Stimulated activated CD4-positive, alpha-beta T cell treated with anti-CD3 and anti-CD28 coated beads, Interleukin-4, amount 100 ng/mL, for 48 hours (primary cell): ENCODE measurements around the gene MRPL28.
A peak's percentile ranks its signal among the peaks of the same experiment; 100 is the strongest.
"Not testable (repeated sequence)": the region's sequence is repeated elsewhere in the genome, so short reads cannot be mapped to it uniquely, and the experiment has no call there.

Experiments used
- DNase-seq, 2 donors: peaks; one replicate each; pipeline ENCODE4 v3.0.0-alpha.2; 2020; ENCODE audit warnings: low read depth in 2 of 2

The MRPL28 gene

DNA sequence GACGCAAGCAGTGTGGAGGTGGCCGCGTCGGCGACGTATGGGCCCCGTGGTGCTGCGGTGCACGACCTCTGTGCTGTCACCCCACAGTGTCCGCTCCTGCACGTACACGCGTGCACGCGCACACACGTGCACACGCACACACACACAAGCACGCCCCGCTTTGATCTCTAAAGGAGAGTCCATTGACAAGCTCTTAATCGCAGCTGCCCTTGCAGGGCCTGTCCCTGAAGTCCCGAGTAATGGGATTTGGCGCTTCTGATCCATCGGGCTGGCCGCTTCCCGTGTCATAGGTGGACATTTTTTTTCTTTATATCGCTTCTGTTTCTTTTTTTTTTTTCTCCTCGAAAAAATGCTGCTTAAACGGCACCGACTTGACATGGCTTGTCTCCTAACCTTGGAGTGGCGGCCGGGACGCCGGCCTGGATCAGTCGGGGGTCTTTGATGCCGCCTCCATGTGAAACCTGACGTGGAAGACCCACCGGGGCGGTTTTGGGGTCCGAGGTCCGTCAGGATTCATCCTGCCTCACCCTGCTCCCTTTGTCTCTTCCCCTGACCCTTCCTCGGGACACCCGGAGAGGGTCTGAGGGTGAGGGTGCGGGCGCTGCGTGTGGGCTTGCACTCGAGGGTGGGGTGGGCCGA, 9.5 kb downstream of the MRPL28 start:
- no peak for DNase-seq

- no peak for DNase-seq
These were observed 10.3 kb downstream of the MRPL28 start for GRCh38 chr16:359871-360697.

DNA sequence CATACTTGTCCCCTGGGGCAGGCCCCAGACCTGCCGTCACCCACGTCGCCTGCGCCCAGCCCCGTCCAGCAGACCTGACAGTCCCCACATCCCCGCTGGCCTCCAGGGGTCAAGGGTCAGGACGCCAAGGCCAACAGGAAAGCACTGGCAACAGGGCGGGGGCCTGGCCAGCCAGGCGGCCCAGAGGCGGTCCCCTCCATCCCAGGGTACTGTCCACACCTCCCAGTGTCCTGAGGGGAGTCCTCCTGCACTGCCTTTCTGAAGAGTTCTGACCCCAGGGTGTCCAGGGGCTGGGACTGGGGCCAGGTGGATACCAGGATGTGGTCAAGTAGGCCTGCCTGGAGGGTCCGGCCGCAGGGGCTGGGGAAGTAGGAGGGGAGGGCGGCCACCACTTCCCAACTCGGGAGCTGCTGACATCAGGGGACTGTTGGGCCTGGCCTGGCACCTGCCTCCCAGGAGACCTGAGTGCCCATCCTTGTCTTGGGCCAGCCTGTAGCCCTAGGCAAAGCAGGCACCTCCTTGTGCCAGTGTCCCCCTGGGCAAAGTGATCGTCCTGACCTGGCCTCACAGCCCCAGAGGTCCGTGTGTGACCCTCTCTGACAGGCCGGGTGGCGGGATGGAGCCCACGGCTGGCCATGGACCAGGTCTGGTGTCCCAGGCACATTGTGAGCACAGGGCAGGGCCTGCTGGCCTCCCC, 11.1 kb downstream of the MRPL28 start:
- no peak for DNase-seq

- DNase-seq, result no peak
These were observed 13.6 kb downstream of the MRPL28 start for GRCh38 chr16:356741-357140.

DNA sequence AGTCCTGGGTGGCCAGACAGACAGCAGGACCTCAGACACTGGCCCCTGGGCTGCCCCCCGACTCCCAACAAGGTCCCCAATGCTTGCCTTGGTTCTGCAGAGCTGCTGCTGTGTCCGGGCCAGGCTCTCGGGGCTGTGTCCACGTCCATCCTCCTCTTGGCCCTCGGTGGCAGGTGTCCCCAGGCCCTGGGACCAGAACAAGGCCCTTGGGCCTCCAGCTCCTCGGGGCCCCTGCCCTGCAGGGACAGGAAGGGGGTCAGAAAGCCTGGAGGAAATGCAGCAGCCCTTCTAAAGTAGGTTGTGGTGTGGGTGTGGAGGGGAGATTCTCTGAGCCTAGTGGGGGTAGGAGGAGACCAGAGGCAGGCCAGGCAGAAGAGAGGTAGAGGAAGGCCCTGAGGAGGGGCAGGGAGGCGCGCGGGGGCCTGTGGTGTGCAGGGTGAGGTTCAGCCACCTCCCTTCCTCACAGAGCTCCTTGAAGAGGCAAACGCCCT, 15.3 kb downstream of the MRPL28 start:
- no peak for DNase-seq

DNA sequence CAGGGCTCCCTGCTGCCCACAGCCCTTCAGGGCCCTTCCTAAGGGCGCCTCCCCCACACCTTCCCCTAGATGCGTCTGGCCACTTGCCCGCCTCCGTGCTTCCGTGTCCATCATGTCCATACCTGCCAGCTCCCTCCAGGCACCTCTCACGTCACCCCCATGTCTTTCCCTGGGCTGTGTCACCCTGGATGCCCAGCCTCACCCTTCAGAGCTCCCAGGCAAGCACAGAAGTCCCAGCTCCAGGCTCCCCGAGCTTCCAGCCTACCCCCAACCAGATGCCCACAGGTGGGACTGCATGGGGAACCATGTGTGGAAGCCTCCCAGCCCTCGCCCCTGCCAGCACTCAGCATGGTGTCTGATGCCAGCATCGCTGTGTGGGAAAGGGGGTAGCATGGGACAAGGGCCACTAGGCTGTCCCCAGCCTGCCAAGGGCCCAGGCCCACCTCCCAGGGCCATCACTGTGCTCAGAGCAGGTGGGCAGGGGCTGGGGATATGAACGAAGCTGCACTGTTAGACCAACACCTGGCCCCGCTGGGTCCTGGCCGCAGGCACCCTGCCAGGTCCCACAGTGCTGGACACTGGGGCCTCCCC, 16.0 kb downstream of the MRPL28 start:
- no peak for DNase-seq

- no peak for DNase-seq
These were observed 16.7 kb downstream of the MRPL28 start for GRCh38 chr16:353404-354290.

DNA sequence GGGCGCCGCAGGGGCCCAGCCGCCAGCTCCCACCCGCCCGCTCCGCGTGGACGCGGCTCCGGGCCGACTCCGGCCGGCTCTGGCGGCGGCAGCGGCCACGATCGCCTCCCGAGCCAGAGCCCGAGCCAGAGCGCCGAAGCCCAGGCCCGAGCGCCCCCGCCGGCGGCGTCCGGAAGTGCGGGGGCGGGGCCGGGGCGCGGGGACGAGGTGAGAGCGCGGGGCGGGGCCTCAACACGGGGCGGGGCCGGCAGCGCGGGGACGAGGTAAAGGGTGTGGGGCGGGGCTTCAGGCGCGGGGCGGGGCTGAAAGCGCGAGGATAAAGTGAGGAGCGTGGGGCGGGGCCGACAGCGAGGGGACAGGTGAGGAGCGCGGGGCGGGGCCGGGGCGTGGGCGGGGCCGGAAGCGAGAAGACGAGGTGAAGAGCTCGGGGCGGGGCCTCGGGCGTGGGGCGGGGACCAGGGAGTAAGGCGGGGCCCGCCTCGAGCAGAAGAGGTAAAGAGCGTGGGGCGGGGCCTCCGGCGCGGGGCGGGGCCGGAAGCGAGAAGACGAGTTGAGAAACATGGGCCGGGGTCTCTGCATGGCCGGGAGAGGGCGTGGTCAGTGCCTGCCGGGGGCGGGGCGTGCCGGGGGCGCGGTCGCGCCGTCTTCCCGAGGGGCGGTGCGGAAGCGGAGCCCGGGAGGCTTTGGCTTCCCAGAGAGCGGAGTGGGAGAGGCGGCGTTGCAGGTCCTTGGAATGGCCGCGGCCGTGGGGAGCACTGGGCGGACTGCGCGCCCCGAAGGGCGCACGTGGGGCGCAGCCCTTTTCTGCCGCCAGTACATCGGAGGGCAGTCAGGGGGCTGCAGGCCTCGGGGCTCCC, 17.6 kb downstream of the MRPL28 start, which contains the start of gene AXIN1:
AXIN1 (minus strand) TSS at position 177 of the 857 bp plus-strand sequence. CDS start 5,698 bp downstream, outside the sequence.
- peak; percentile 100 for DNase-seq

GRCh38 chr16:351804-352520, 18.4 kb downstream of the MRPL28 start:
- DNase-seq, result no peak

- no peak for DNase-seq
These were observed 20.1 kb downstream of the MRPL28 start for GRCh38 chr16:350203-350602.

- DNase-seq, result no peak
These were observed 21.1 kb downstream of the MRPL28 start for GRCh38 chr16:349211-349610.

DNA sequence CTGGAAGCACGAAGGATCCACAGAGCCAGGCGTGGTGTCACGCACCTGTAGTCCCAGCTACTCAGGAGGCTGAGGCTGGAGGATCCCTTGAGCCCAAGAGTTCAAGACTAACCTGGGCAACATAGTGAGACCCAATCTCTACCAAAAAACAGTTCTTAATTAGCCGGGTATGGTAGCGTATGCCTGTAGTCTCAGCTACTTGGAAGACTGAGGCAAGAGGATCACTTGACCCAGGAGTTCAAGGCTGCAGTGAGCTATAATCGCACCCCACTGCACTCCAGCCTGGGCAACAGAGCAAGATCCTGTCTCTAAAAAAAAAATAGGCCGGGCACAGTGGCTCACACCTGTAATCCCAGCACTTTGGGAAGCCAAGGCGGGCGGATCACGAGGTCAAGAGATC, 21.8 kb downstream of the MRPL28 start:
- not testable (repeated sequence) for DNase-seq

- DNase-seq, result no peak
These were observed 23.1 kb downstream of the MRPL28 start for GRCh38 chr16:347203-347602.

DNA sequence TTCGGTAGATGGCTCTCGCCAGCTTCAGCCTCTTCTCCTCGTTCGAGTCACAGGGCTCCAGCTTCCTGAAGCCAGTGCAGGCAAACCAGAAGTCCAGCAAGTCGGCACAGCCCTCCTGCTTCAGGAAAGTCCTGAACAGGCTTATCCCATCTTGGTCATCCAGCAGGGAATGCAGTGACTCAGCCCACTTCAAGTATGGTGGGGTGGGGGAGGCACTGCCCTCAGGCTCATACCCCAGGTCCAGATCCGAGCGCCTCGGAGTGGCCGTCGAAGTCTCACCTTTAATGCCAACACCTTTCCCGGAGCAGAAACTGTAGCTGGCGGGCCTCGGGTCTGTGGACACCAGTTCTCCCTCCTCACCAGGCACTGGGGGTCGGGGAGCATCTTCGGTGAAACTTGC, 23.8 kb downstream of the MRPL28 start:
- no peak for DNase-seq

- no peak for DNase-seq
These were observed 24.6 kb downstream of the MRPL28 start for GRCh38 chr16:345772-346171.

DNA sequence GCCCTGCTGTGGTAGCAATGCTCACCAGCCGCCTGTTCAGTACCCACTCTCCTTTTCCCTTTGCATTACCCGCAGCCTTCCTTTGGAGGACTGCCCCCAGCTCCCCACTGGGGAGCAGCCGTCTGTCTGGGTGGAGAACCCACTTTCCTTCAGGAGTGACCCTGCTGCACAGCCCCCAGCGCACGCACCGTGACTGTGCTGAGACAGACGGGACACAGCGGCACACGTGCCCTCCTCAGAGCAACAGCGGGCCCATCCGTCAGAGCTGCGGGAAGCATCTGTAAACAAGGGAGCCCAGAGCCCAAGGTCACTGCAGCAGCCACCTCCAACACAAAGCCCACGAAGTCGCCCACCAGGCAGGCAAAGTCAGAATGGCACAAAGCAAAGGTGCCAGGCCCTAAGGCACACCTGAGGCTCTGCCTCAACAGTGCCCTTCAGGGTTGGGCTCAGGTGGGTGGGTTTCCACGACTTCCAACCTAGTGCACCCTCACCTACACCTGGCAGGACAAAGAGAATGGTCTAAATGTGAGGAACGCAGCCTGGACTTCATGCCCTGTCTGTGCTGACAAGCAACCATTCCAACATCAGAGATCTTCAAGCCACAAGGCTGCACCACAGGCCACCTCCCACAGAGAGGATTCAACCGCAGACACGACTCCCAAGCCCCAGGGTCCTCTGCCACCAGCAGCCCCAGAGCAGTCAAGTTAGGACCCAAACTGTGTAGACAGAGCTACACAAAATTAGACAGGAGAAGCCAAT, 27.7 kb downstream of the MRPL28 start:
- no peak for DNase-seq

DNA sequence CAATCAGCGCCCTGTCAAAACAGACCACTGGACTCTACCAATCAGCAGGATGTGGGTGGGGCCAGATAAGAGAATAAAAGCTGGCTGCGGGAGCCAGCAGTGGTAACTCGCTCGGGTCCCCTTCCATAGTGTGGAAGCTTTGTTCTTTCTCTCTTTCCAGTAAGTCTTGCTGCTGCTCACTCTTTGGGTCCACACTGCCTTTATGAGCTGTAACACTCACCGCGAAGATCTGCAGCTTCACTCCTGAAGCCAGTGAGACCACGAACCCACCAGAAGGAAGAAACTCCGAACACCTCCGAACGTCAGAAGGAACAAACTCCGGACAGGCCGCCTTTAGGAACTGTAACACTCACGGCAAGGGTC, 28.4 kb downstream of the MRPL28 start:
- not testable (repeated sequence) for DNase-seq

DNA sequence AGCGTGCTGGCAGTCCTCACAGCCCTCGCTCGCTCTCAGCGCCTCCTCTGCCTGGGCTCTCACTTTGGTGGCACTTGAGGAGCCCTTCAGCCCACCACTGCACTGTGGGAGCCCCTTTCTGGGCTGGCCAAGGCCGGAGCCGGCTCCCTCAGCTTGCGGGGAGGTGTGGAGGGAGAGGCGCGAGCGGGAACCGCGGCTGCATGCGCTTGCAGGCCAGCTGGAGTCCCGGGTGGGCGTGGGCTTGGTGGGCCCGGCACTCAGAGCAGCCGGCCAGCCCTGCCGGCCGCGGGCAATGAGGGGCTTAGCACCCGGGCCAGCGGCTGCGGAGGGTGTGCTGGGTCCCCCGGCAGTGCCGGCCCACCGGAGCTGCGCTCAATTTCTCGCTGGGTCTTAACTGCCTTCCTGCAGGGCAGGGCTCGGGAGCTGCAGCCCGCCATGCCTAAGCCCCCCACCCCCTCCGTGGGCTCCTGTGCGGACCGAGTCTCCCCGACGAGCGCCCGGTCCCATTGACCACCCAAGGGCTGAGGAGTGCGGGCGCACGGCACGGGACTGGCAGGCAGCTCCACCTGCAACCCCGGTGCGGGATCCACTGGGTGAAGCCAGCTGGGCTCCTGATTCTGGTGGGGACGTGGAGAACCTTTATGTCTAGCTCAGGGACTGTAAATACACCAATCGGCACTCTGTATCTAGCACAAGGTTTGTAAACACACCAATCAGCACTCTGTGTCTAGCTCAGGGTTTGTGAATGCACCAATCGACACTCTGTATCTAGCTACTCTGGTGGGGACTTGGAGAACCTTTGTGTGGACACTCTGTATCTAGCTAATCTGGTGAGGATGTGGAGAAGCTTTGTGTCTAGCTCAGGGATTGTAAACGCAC, 29.0 kb downstream of the MRPL28 start:
- DNase-seq, result not testable (repeated sequence)
